HepG2 (cell line): ENCODE measurements around the gene TMTC1. TPM values are rescaled to one million over a fixed set of nuclear protein-coding genes. Genes with fewer than 3 reads are reported as not detected.

ENCODE experiments used
- ATAC-seq: fragments of 200-7000 bp; cut with Tn5 transposase; 3 replicates; pipeline ENCODE4 v1.9.1; 2020; ENCODE audit warnings: mild to moderate bottlenecking, moderate library complexity
- BruUV-seq: library from RNA; stranded (reverse); fragments of 400-500 nt; replicated peaks from 2 replicates; lab custom pipeline; 2021; lab: Mats Ljungman, UMichigan
- CTCF ChIA-PET: fragments of 300-600 bp; formaldehyde crosslinking; extraction: SDS; loops from one replicate; lab custom pipeline; 2021; ENCODE audit warnings: low total read pairs, inconsistent platforms, low intra/inter-chr PET ratio; lab: Yijun Ruan, JAX
- POLR2A ChIA-PET: fragments of 350-600 bp; sonication (Branson Sonifier 250); formaldehyde crosslinking; loops from one replicate; lab custom pipeline; 2020; ENCODE audit warnings: antibody characterized with exemption, inconsistent platforms; lab: Yijun Ruan, JAX
- DNase-seq: peaks from one replicate; pipeline ENCODE4 v3.0.0-alpha.2; 2015; ENCODE audit warnings: low spot score
- FAIRE-seq: peaks from 3 replicates; lab custom pipeline; 2011; peaks lifted over from hg19 to GRCh38; lab: Jason Lieb, UNC
- H2AFZ ChIP-seq: one replicate; pipeline ENCODE4 v1.6.1; 2011; ENCODE audit warnings: low read length, inconsistent platforms
- H3K27ac ChIP-seq: fragments of 300-600 bp; 3 replicates; pipeline ENCODE4 v1.8.0; 2011; ENCODE audit warnings: mixed run types, mild to moderate bottlenecking, mixed read lengths, low read length, inconsistent platforms; ENCODE audit not compliant: insufficient read depth; ENCODE audit errors: extremely low read length
- H3K27me3 ChIP-seq, 2 experiments: fragments of 200-600 bp in 1 of 2; 2 replicates in 1 of 2; 3 replicates in 1 of 2; pipeline versions ENCODE4 v1.6.0 to v1.8.0; 2011; ENCODE audit warnings: low read length in 2 of 2, mild to moderate bottlenecking in 2 of 2, moderate library complexity in 2 of 2, inconsistent platforms in 1 of 2; ENCODE audit not compliant: insufficient read depth in 2 of 2, control insufficient read depth in 1 of 2
- H3K36me3 ChIP-seq, 2 experiments: fragments of 200-600 bp in 1 of 2; replicated peaks in 1 of 2; 2 replicates in 1 of 2; 3 replicates in 1 of 2; pipeline versions ENCODE4 v1.5.1 to v1.8.0; 2011; ENCODE audit warnings: low read length in 2 of 2, inconsistent platforms in 1 of 2; ENCODE audit not compliant: insufficient read depth in 2 of 2, control insufficient read depth in 1 of 2
- H3K4me1 ChIP-seq: 2 replicates; pipeline ENCODE4 v1.5.1; 2012; ENCODE audit warnings: low read length, inconsistent platforms; ENCODE audit not compliant: insufficient read depth
- H3K4me2 ChIP-seq: 2 replicates; pipeline ENCODE4 v1.6.0; 2011; ENCODE audit warnings: low read depth, low read length, inconsistent platforms
- H3K4me3 ChIP-seq, 3 experiments: fragments of 200-600 bp in 1 of 3; sonication (generic), shearing (Covaris generic) in 1 of 3; replicated peaks in 1 of 3; 2 replicates each; pipeline ENCODE4 v1.5.1; 2011 to 2016; ENCODE audit warnings: low read length in 3 of 3, inconsistent platforms in 2 of 3, low read depth in 2 of 3, mild to moderate bottlenecking in 2 of 3, control low read depth in 1 of 3, mixed read lengths in 1 of 3; ENCODE audit not compliant: insufficient read depth in 1 of 3
- H3K79me2 ChIP-seq: one replicate; pipeline ENCODE4 v1.6.1; 2011; ENCODE audit warnings: low read length, inconsistent platforms; ENCODE audit not compliant: insufficient read depth
- H3K9ac ChIP-seq: 2 replicates; pipeline ENCODE4 v1.6.0; 2011; ENCODE audit warnings: mild to moderate bottlenecking, low read depth, low read length, inconsistent platforms; ENCODE audit not compliant: insufficient read depth
- H3K9me3 ChIP-seq: 2 replicates; pipeline ENCODE4 v1.5.1; 2012; ENCODE audit warnings: mild to moderate bottlenecking, low read length
- H4K20me1 ChIP-seq: 2 replicates; pipeline ENCODE4 v1.6.0; 2011; ENCODE audit warnings: inconsistent platforms, mild to moderate bottlenecking, low read length, moderate library complexity; ENCODE audit not compliant: insufficient read depth
- FOXP1 ChIP-seq, 2 experiments: fragments of 450-650 bp in 1 of 2; IDR thresholded peaks; 2 replicates each; pipeline ENCODE4 v1.6.1; 2017 to 2018; ENCODE audit warnings: antibody characterized with exemption in 1 of 2
- THYN1 ChIP-seq: sonication (generic); formaldehyde crosslinking; IDR thresholded peaks from 2 replicates; pipeline ENCODE4 v1.8.1; 2023; ENCODE audit warnings: low read depth, mild to moderate bottlenecking, moderate library complexity, missing genetic modification reagents, borderline replicate concordance
- U2AF2 ChIP-seq: fragments of 200-400 bp; formaldehyde crosslinking; IDR thresholded peaks from 2 replicates; pipeline ENCODE4 v1.6.1; 2017; ENCODE audit warnings: low read depth, mild to moderate bottlenecking, low read length
- ZNF44 ChIP-seq: sonication (generic); formaldehyde crosslinking; IDR thresholded peaks from 2 replicates; pipeline ENCODE4 v1.5.1; 2020; ENCODE audit warnings: mild to moderate bottlenecking, missing genetic modification reagents
- ZNF570 ChIP-seq: sonication (generic); formaldehyde crosslinking; IDR thresholded peaks from 2 replicates; pipeline ENCODE4 v1.4.0; 2020; ENCODE audit warnings: mild to moderate bottlenecking, missing genetic modification reagents, borderline replicate concordance
- WGBS: methylation state at CpG from one replicate; pipeline ENCODE4 v1.1.6; 2017; ENCODE audit warnings: low lambda C conversion rate; 5-methylcytosine and 5-hydroxymethylcytosine counted together
- in situ Hi-C: cut with HindIII; loops from 2 replicates; pipeline ENCODE4 v1.10.0; 2017; ENCODE audit warnings: low pct_unique_long_range_greater_than_20kb; ENCODE audit not compliant: extremely low pct_ligation_motif_present
- intact Hi-C: fragments of 100-400 bp; cut with micrococcal nuclease; formaldehyde crosslinking; loops from one replicate; pipeline ENCODE4 v1.10.0; 2022; ENCODE audit not compliant: unreplicated experiment
- polyA plus RNA-seq, 8 experiments: library from polyadenylated mRNA; depleted of rRNA in 3 of 8; stranded (reverse) in 7 of 8; unstranded in 1 of 8; fragments of >200 nt; fragmentation: Illumina TruSeq in 4 of 8; extraction: Trizol in 4 of 8; gene quantifications; 2 replicates each; pipeline versions ENCODE4 v1.2.1 to v1.2.3, GENCODE V29; 2011 to 2016; ENCODE audit warnings: low read depth in 4 of 8, missing spikeins in 1 of 8, mixed read lengths in 1 of 8; ENCODE audit not compliant: insufficient read depth in 1 of 8
- total RNA-seq, 5 experiments: library from RNA; depleted of rRNA; stranded (reverse); fragments of >200 nt; fragmentation: Illumina TruSeq; extraction: Trizol; gene quantifications; 2 replicates each; pipeline ENCODE4 v1.2.3, GENCODE V29; 2016; ENCODE audit warnings: low read depth in 1 of 5
- TF ChIP-seq, protein P1 (sequence below): sonication (generic); formaldehyde crosslinking; IDR thresholded peaks from one replicate; pipeline ENCODE4 v1.5.1; 2020; ENCODE audit warnings: mild to moderate bottlenecking, missing genetic modification reagents; ENCODE audit errors: not compliant biosample characterization

Gene TMTC1
- total and polyA plus RNA-seq, 2 of the 13 experiments (the other 11 are each of a cell fraction or from before 2014, with no cell fraction given) = 0.69 to 1.8 TPM

DNA sequence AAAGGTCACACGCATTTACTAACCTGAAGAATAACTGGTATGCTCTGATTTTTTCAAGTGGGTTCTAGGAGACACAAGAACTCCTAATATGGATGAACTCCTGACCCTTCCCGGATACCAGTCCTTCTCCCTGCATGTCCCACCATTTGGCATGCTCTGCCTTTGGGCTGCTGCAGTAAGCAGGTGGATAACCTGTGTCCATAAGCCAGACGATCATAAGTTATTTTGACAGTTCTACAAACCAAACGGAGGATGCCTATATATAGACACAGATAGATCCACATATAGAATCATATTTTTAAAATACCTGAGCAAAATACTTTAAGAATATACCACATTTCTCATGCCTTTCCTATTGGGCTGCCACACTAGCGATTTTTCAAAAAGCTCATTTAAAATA, 49.4 kb downstream of the TMTC1 start (continued):
- TF ChIP-seq ZNF44 = no peak
- TF ChIP-seq ZNF570 (CRISPR knock-in tag) = no peak

DNA sequence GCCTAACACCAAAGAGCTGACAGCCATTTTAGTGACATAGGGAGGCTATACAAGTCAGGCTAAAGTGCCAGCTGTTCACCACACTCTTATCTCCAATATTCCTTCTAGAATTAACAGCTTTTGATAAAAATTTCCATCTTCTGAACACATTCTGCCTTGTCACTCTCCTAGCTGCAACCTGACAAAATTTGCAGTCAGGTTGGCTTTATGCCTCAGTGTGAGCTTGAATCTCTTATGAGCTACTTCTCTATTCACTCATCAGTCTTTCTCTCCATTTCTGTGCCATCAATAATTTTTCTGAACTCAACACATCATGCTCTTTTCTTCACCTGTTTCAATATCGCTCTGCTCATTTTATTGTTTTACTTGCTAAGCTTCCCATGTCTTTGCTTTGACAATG, 50.2 kb downstream of the TMTC1 start:
- Histone ChIP-seq H3K79me2 (no peaks in the 10 kb centered on the region), H3K9ac (no peak overlapping the region), H3K9me3 (no peaks in the 10 kb centered on the region), H4K20me1 (no peaks in the 10 kb centered on the region), H3K4me2 (no peak overlapping the region), H3K27me3 (no peaks in the 10 kb centered on the region), H3K36me3 (no peaks in the 10 kb centered on the region), H3K4me1 (no peaks in the 10 kb centered on the region), H3K4me3 (no peak overlapping the region), H3K27ac (no peak overlapping the region), H2AFZ (no peak overlapping the region)
- intact Hi-C loops = no loop called here
- ATAC-seq (no peak), DNase-seq (no peak), FAIRE-seq (no peak)
- TF ChIP-seq FOXP1 (IDR thresholded peaks at IDR 0.05) = no peak
- no peak for TF ChIP-seq FOXP1 (CRISPR knock-in tag; IDR thresholded peaks at IDR 0.05)
- TF ChIP-seq, protein P1, sequence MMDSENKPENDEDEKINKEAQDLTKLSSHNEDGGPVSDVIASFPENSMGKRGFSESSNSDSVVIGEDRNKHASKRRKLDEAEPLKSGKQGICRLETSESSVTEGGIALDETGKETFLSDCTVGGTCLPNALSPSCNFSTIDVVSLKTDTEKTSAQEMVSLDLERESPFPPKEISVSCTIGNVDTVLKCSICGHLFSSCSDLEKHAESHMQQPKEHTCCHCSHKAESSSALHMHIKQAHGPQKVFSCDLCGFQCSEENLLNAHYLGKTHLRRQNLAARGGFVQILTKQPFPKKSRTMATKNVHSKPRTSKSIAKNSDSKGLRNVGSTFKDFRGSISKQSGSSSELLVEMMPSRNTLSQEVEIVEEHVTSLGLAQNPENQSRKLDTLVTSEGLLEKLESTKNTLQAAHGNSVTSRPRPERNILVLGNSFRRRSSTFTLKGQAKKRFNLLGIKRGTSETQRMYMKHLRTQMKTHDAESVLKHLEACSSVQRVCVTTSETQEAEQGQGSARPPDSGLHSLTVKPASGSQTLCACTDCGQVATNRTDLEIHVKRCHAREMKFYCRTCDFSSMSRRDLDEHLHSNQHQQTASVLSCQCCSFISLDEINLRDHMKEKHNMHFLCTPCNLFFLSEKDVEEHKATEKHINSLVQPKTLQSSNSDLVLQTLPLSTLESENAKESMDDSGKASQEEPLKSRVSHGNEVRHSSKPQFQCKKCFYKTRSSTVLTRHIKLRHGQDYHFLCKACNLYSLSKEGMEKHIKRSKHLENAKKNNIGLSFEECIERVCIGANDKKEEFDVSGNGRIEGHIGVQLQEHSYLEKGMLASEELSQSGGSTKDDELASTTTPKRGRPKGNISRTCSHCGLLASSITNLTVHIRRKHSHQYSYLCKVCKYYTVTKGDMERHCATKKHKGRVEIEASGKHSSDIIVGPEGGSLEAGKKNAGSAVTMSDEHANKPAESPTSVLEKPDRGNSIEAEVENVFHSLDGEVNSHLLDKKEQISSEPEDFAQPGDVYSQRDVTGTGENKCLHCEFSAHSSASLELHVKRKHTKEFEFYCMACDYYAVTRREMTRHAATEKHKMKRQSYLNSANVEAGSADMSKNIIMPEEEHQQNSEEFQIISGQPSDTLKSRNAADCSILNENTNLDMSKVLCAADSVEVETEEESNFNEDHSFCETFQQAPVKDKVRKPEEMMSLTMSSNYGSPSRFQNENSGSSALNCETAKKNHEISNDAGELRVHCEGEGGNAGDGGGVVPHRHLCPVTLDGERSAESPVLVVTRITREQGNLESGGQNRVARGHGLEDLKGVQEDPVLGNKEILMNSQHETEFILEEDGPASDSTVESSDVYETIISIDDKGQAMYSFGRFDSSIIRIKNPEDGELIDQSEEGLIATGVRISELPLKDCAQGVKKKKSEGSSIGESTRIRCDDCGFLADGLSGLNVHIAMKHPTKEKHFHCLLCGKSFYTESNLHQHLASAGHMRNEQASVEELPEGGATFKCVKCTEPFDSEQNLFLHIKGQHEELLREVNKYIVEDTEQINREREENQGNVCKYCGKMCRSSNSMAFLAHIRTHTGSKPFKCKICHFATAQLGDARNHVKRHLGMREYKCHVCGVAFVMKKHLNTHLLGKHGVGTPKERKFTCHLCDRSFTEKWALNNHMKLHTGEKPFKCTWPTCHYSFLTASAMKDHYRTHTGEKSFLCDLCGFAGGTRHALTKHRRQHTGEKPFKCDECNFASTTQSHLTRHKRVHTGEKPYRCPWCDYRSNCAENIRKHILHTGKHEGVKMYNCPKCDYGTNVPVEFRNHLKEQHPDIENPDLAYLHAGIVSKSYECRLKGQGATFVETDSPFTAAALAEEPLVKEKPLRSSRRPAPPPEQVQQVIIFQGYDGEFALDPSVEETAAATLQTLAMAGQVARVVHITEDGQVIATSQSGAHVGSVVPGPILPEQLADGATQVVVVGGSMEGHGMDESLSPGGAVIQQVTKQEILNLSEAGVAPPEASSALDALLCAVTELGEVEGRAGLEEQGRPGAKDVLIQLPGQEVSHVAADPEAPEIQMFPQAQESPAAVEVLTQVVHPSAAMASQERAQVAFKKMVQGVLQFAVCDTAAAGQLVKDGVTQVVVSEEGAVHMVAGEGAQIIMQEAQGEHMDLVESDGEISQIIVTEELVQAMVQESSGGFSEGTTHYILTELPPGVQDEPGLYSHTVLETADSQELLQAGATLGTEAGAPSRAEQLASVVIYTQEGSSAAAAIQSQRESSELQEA = no peak
- no peak for TF ChIP-seq THYN1
- TF ChIP-seq U2AF2 = no peak
- ChIA-PET CTCF (no interaction called here), POLR2A (no interaction called here)
- no TSS peak for BruUV-seq
- WGBS = 0% methylated on average over 1 of the region's 1 CpG
- in situ Hi-C loops = no loop called here
